Vagina (tissue), 2 donors: Measurements from ENCODE around the gene SPOP. TPM values are rescaled to one million over a fixed set of nuclear protein-coding genes. Genes with fewer than 3 reads are reported as not detected.

ENCODE experiments used
- DNase-seq, 2 donors: peaks; one replicate each; pipeline ENCODE4 v3.0.0-alpha.2; 2017; ENCODE audit errors: extremely low spot score in 2 of 2
- H3K27ac ChIP-seq: fragments of 200-600 bp; sonication (generic); one replicate; pipeline ENCODE4 v1.5.1; 2019
- H3K27me3 ChIP-seq: fragments of 200-600 bp; sonication (generic); one replicate; pipeline ENCODE4 v1.5.1; 2019
- H3K36me3 ChIP-seq, 2 donors: fragments of 200-600 bp; sonication (generic); one replicate each; pipeline ENCODE4 v1.5.1; 2017 to 2019
- H3K4me1 ChIP-seq: fragments of 200-600 bp; sonication (generic); one replicate; pipeline ENCODE4 v1.5.1; 2019
- H3K4me3 ChIP-seq, 2 donors: fragments of 200-600 bp; sonication (generic); 1 replicate in 1 of 2; 2 replicates in 1 of 2; pipeline ENCODE4 v1.5.1; 2016 to 2019
- H3K9me3 ChIP-seq: fragments of 200-600 bp; sonication (generic); one replicate; pipeline ENCODE4 v1.5.1; 2019
- CTCF ChIP-seq, 3 experiments: fragments of 450-650 bp in 2 of 3; fragments of 200-600 bp in 1 of 3; sonication (generic) in 1 of 3; IDR thresholded peaks; one replicate each; pipeline ENCODE4 v1.5.1; 2017 to 2019; ENCODE audit warnings: antibody characterized with exemption in 3 of 3, mild to moderate bottlenecking in 2 of 3, moderate library complexity in 2 of 3
- POLR2A ChIP-seq, 2 donors: fragments of 450-650 bp; IDR thresholded peaks; one replicate each; pipeline ENCODE4 v1.6.1; 2017; ENCODE audit warnings: antibody characterized with exemption in 2 of 2, mild to moderate bottlenecking in 2 of 2, moderate library complexity in 2 of 2
- POLR2AphosphoS5 ChIP-seq, 2 donors: sonication (generic); formaldehyde crosslinking; IDR thresholded peaks; one replicate each; pipeline ENCODE4 v1.9.0; 2017; ENCODE audit warnings: antibody characterized with exemption in 2 of 2, mild to moderate bottlenecking in 2 of 2, low read depth in 1 of 2; ENCODE audit not compliant: insufficient read depth in 1 of 2
- intact Hi-C: fragments of 100-400 bp; cut with DNase I; formaldehyde crosslinking; loops from one replicate; pipeline ENCODE4 v1.15.1; 2023
- total RNA-seq: library from RNA; depleted of rRNA; stranded (reverse); fragments of >200 nt; gene quantifications from one replicate; pipeline ENCODE4 v1.2.3, GENCODE V29; 2016

Gene SPOP
- total RNA-seq, 1 donor from 2014 or later: 87.2 TPM

GRCh38 chr17:49630113-49630900 is 47.6 kb downstream of the SPOP start:
- Histone ChIP-seq H3K4me3 (no peak overlapping the region), H3K27ac (no peak overlapping the region), H3K36me3 (no peaks in the 10 kb centered on the region), H3K27me3 (no peaks in the 10 kb centered on the region), H3K4me1 (peaks cover 60% of the 10 kb centered on the region), H3K9me3 (no peaks in the 10 kb centered on the region)
- intact Hi-C loops: no loop called here
- TF ChIP-seq POLR2A (IDR thresholded peaks at IDR 0.05): no peak
- TF ChIP-seq POLR2AphosphoS5 (IDR thresholded peaks at IDR 0.05; ENCODE audit: insufficient read depth in 1 of 2, low read depth in 1 of 2): no peak
- TF ChIP-seq CTCF (IDR thresholded peaks at IDR 0.05): no peak
- DNase-seq: no peak

DNA sequence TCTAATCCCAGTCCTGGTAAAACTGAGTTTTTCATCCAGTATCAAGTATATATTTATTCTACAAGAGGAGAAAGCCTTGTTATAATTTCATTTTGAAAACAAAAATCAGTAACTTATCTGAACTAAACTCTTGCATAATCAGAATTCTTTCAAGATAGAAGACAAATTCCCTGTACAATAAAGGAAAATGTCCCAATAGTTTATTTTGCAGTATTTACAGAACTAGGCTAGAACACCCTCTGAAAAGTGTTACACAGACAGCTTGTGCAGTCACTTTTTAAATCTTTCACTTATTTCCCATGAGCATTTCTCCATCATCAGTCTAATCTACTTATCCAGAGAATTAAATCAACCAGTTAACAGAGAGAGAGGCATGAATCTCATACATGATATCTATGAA is 48.5 kb downstream of the SPOP start:
- H3K9me3 ChIP-seq: no peaks in the 10 kb centered on the region
- no peaks in the 10 kb centered on the region for H3K36me3 ChIP-seq
- H3K4me1 ChIP-seq: peaks cover 60% of the 10 kb centered on the region
- intact Hi-C loops: no loop called here
- H3K27me3 ChIP-seq: no peaks in the 10 kb centered on the region
- no peak for TF ChIP-seq POLR2A (IDR thresholded peaks at IDR 0.05)
- no peak for TF ChIP-seq POLR2AphosphoS5 (IDR thresholded peaks at IDR 0.05; ENCODE audit: insufficient read depth in 1 of 2, low read depth in 1 of 2)
- no peak for TF ChIP-seq CTCF (IDR thresholded peaks at IDR 0.05)
- no peak for DNase-seq
- no peak overlapping the region for H3K4me3 ChIP-seq
- H3K27ac ChIP-seq: no peak overlapping the region

DNA sequence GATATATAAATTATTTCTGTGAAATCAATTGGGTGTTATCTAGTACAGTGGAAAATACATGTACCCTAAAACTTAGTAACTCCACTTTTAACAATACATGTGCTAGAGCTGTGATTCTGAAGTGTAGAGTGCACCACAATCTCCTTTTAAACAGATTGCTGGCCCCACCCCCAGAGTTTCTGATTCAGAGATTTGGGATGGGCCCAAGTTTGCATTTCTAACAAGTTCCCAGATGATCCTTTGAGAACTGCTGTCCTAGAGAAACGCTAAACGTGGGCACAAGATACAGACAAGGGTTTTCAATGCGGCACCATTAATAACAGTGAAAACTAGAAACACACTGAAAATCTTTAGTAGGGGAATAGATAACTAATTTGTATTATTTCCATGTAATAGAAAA is 53.0 kb downstream of the SPOP start:
- H3K4me3 ChIP-seq: no peak overlapping the region
- peaks cover 0 to 25% of the 10 kb centered on the region in 2 donors for H3K36me3 ChIP-seq
- H3K27ac ChIP-seq: no peak overlapping the region
- intact Hi-C loops: no loop called here
- H3K9me3 ChIP-seq: no peaks in the 10 kb centered on the region
- TF ChIP-seq POLR2A (IDR thresholded peaks at IDR 0.05) (no peak), CTCF (IDR thresholded peaks at IDR 0.05) (no peak), POLR2AphosphoS5 (IDR thresholded peaks at IDR 0.05; ENCODE audit: insufficient read depth in 1 of 2, low read depth in 1 of 2) (no peak)
- no peak for DNase-seq
- H3K27me3 ChIP-seq: no peaks in the 10 kb centered on the region
- peaks cover 38% of the 10 kb centered on the region for H3K4me1 ChIP-seq

DNA sequence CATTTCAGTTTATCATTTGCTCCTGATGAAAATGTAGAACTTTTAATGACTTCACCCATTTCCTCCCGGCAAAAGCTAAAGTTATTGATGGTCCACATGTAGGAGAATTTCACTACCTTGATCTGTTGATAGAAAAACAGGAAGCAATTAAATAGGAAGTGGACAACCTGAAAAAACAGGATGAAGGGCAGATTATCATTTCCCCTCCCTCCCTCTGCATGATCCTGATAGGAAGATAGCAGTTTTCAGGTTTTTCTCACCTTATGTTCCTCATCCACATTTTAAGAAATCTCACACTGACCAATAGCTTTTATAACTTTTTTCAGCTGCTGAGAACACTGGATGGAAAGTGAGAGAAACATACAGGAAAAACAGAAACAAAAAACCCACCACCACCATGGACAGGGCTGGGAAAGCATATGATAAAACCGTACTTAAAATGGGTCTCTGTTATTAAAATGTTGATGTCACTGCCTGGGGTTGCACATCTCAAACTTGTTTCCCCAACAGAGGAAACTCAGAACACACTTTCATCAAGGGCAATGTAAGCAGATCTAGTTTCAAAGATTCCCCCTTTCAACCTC is 55.9 kb downstream of the SPOP start:
- TF ChIP-seq POLR2AphosphoS5 (IDR thresholded peaks at IDR 0.05; ENCODE audit: insufficient read depth in 1 of 2, low read depth in 1 of 2) (no peak), CTCF (IDR thresholded peaks at IDR 0.05) (no peak), POLR2A (IDR thresholded peaks at IDR 0.05) (no peak)
- no peaks in the 10 kb centered on the region for H3K27me3 ChIP-seq
- H3K9me3 ChIP-seq: no peaks in the 10 kb centered on the region
- H3K4me3 ChIP-seq: no peak overlapping the region
- H3K4me1 ChIP-seq: peaks cover 30% of the 10 kb centered on the region
- no peak for DNase-seq
- peaks cover 0 to 42% of the 10 kb centered on the region in 2 donors for H3K36me3 ChIP-seq
- H3K27ac ChIP-seq: no peak overlapping the region
- intact Hi-C loops: no loop called here

- Histone ChIP-seq H3K36me3 (peaks cover 0 to 42% of the 10 kb centered on the region in 2 donors), H3K4me1 (peaks cover 36% of the 10 kb centered on the region), H3K27ac (no peak overlapping the region), H3K27me3 (no peaks in the 10 kb centered on the region), H3K4me3 (no peak overlapping the region), H3K9me3 (no peaks in the 10 kb centered on the region)
- intact Hi-C loops: no loop called here
- TF ChIP-seq POLR2A (IDR thresholded peaks at IDR 0.05) (no peak), CTCF (IDR thresholded peaks at IDR 0.05) (no peak), POLR2AphosphoS5 (IDR thresholded peaks at IDR 0.05; ENCODE audit: insufficient read depth in 1 of 2, low read depth in 1 of 2) (no peak)
- DNase-seq: no peak
These were observed 56.5 kb downstream of the SPOP start for GRCh38 chr17:49621420-49621819.
